Skeletal muscle tissue (tissue), 4 donors: ENCODE data around the gene SPON2. TPM values are rescaled to one million over a fixed set of nuclear protein-coding genes. Genes with fewer than 3 reads are reported as not detected.

Source experiments
- H3K27ac ChIP-seq: one replicate; pipeline ENCODE4 v1.7.0; 2013; ENCODE audit warnings: mild to moderate bottlenecking, low read depth, low read length, inconsistent platforms
- H3K27me3 ChIP-seq, 3 donors: one replicate each; pipeline ENCODE4 v1.7.0; 2013; ENCODE audit warnings: low read length in 3 of 3; ENCODE audit not compliant: control insufficient read depth in 3 of 3, insufficient read depth in 3 of 3
- H3K36me3 ChIP-seq, 3 donors: one replicate each; pipeline ENCODE4 v1.7.0; 2013; ENCODE audit warnings: low read length in 3 of 3; ENCODE audit not compliant: control insufficient read depth in 3 of 3, insufficient read depth in 3 of 3
- H3K4me1 ChIP-seq, 3 donors: one replicate each; pipeline ENCODE4 v1.7.0; 2013; ENCODE audit warnings: low read length in 3 of 3, mild to moderate bottlenecking in 3 of 3; ENCODE audit not compliant: control insufficient read depth in 3 of 3, insufficient read depth in 3 of 3
- H3K4me3 ChIP-seq, 3 donors: one replicate each; pipeline ENCODE4 v1.7.0; 2013; ENCODE audit warnings: low read length in 3 of 3
- H3K9ac ChIP-seq, 3 donors: one replicate each; pipeline ENCODE4 v1.7.0; 2013; ENCODE audit warnings: low read length in 3 of 3, mild to moderate bottlenecking in 3 of 3, moderate library complexity in 2 of 3, low read depth in 1 of 3
- H3K9me3 ChIP-seq, 3 donors: one replicate each; pipeline ENCODE4 v1.7.0; 2013; ENCODE audit warnings: low read length in 3 of 3; ENCODE audit not compliant: control insufficient read depth in 3 of 3
- total RNA-seq: library from RNA; depleted of rRNA; stranded (reverse); fragments of >200 nt; gene quantifications from one replicate; pipeline ENCODE4 v1.2.3, GENCODE V29; 2014
- donor health status: Osteomylitis.

SPON2 gene
- total RNA-seq, 1 donor from 2014 or later, result 29.2 TPM

GRCh38 chr4:1168191-1169101 is 3.9 kb downstream of the SPON2 start:
- Histone ChIP-seq H3K27me3 (peaks cover 13 to 16% (median 14%) of the 10 kb centered on the region in 3 donors), H3K9ac (peak overlapping the region in 1 of 3 donors; percentile 79), H3K36me3 (peaks cover 0 to 7% (median 0%) of the 10 kb centered on the region in 3 donors), H3K4me1 (peaks cover 32 to 51% (median 37%) of the 10 kb centered on the region in 3 donors), H3K27ac (no peak overlapping the region), H3K9me3 (no peaks in the 10 kb centered on the region), H3K4me3 (peak overlapping the region in 1 of 3 donors; percentile 80)

GRCh38 chr4:1167244-1167949 is 5.0 kb downstream of the SPON2 start:
- Histone ChIP-seq H3K4me3 (peak overlapping the region; percentile 76 to 81 (median 80)), H3K27ac (no peak overlapping the region), H3K4me1 (peaks cover 25 to 42% (median 28%) of the 10 kb centered on the region in 3 donors), H3K9ac (peak overlapping the region; percentile 40 to 79 (median 70)), H3K27me3 (peaks cover 13 to 16% (median 14%) of the 10 kb centered on the region in 3 donors), H3K9me3 (no peaks in the 10 kb centered on the region), H3K36me3 (peaks cover 0 to 7% (median 0%) of the 10 kb centered on the region in 3 donors)

- peaks cover 22 to 35% (median 22%) of the 10 kb centered on the region in 3 donors for H3K4me1 ChIP-seq
- peaks cover 0 to 7% (median 0%) of the 10 kb centered on the region in 3 donors for H3K36me3 ChIP-seq
- H3K9me3 ChIP-seq, result no peaks in the 10 kb centered on the region
- H3K4me3 ChIP-seq, result peak overlapping the region in 2 of 3 donors; percentile 76 to 80
- no peak overlapping the region for H3K27ac ChIP-seq
- peaks cover 10 to 13% (median 10%) of the 10 kb centered on the region in 3 donors for H3K27me3 ChIP-seq
- H3K9ac ChIP-seq, result peak overlapping the region in 2 of 3 donors; percentile 33 to 79
Measured at GRCh38 chr4:1166509-1167243, 5.7 kb downstream of the SPON2 start.

GRCh38 chr4:1164956-1165545 is 7.3 kb downstream of the SPON2 start:
- Histone ChIP-seq H3K9ac (no peak overlapping the region), H3K27me3 (peaks cover 0 to 4% (median under 1%) of the 10 kb centered on the region in 3 donors), H3K9me3 (no peaks in the 10 kb centered on the region), H3K27ac (no peak overlapping the region), H3K36me3 (peaks cover 0 to 6% (median 0%) of the 10 kb centered on the region in 3 donors), H3K4me3 (no peak overlapping the region), H3K4me1 (peaks cover 17 to 29% (median 19%) of the 10 kb centered on the region in 3 donors)

DNA sequence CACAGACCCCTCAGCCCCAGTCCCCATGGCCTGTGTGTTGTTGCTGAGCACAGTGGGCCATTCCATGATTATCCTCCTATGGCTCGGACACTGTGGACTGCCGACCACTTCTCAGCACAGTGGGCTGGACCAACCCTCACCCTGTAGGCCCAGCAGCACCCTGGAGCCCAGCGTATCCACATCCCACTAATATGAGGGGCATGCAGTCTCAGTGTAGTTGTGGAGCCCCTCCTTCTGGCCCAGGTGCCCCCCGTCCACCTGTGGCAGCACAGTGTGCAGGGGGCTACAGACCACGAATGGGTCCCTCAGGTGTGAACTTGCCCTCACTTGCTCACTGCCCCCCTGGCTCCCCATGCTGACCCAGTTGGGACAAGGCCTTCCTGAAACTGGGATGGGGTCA is 7.9 kb downstream of the SPON2 start:
- Histone ChIP-seq H3K27me3 (peaks cover 0 to 4% (median 0%) of the 10 kb centered on the region in 3 donors), H3K4me1 (peaks cover 14 to 26% (median 19%) of the 10 kb centered on the region in 3 donors), H3K9ac (no peak overlapping the region), H3K27ac (no peak overlapping the region), H3K4me3 (no peak overlapping the region), H3K9me3 (no peaks in the 10 kb centered on the region), H3K36me3 (peaks cover 0 to 3% (median 0%) of the 10 kb centered on the region in 3 donors)

DNA sequence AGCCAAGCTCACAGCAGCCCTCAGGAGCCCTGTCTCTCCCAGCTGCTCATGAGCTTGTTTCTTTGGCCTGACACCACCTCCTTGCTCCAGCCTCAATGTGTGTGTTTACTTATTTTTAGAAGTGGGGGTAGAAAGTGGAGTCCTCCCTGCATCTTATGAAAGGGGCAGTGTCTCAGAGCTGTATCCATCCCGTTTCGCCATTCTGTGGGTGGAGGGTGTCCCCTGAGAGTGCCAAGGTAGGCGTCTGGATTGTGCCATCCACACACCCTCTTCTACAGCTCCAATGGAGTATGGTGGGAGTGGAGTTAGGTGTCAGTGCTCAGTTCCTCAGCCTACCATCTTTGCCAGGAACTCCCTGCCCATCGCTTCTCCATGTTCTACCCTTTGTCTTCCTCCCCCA is 8.3 kb downstream of the SPON2 start:
- no peaks in the 10 kb centered on the region for H3K9me3 ChIP-seq
- H3K36me3 ChIP-seq, result peaks cover 0 to 1% (median 0%) of the 10 kb centered on the region in 3 donors
- peaks cover 0 to 1% (median 0%) of the 10 kb centered on the region in 3 donors for H3K27me3 ChIP-seq
- peaks cover 14 to 23% (median 19%) of the 10 kb centered on the region in 3 donors for H3K4me1 ChIP-seq
- H3K4me3 ChIP-seq, result no peak overlapping the region
- no peak overlapping the region for H3K27ac ChIP-seq
- no peak overlapping the region for H3K9ac ChIP-seq

GRCh38 chr4:1160351-1160750 is 12.0 kb downstream of the SPON2 start:
- no peaks in the 10 kb centered on the region for H3K27me3 ChIP-seq
- H3K9ac ChIP-seq, result no peak overlapping the region
- H3K36me3 ChIP-seq, result no peaks in the 10 kb centered on the region
- no peak overlapping the region for H3K27ac ChIP-seq
- H3K4me1 ChIP-seq, result peaks cover 0 to 3% (median 2%) of the 10 kb centered on the region in 3 donors
- H3K4me3 ChIP-seq, result no peak overlapping the region
- H3K9me3 ChIP-seq, result peaks cover 0 to 2% (median 2%) of the 10 kb centered on the region in 3 donors

DNA sequence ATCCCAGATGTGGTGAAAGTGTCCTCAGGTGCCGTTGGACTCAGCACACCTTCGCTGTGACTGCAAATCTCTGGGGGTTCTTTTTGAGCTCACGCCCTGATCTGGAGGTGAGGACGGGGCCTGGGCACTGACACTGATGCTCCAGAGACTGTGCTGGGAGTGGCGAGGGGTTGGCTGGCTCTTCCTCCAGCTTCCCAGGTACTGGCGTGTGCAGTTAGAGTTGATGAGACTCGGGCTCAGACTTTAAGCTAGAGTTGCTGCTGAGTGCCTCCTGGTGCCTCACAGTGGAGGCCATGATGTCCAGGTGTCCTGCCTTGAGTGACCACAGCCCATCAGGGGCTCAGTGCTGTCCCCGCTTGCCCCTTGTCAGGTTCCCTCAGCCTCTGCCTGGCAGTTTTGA is 16.3 kb downstream of the SPON2 start:
- Histone ChIP-seq H3K4me1 (peaks cover 7 to 13% (median 12%) of the 10 kb centered on the region in 3 donors), H3K36me3 (no peaks in the 10 kb centered on the region), H3K9ac (no peak overlapping the region), H3K9me3 (peaks cover 0 to 2% (median 2%) of the 10 kb centered on the region in 3 donors), H3K27me3 (peaks cover 0 to 17% (median 7%) of the 10 kb centered on the region in 3 donors), H3K4me3 (no peak overlapping the region), H3K27ac (no peak overlapping the region)

- H3K4me1 ChIP-seq, result peaks cover 7 to 13% (median 12%) of the 10 kb centered on the region in 3 donors
- peaks cover 0 to 2% (median 2%) of the 10 kb centered on the region in 3 donors for H3K9me3 ChIP-seq
- no peak overlapping the region for H3K9ac ChIP-seq
- no peaks in the 10 kb centered on the region for H3K36me3 ChIP-seq
- H3K4me3 ChIP-seq, result no peak overlapping the region
- H3K27ac ChIP-seq, result no peak overlapping the region
- peaks cover 0 to 24% (median 8%) of the 10 kb centered on the region in 3 donors for H3K27me3 ChIP-seq
Measured at GRCh38 chr4:1155314-1155713, 17.1 kb downstream of the SPON2 start.
